RKO (cell line): ENCODE data around the gene CHI3L1.

Experiments
- DNase-seq: peaks from one replicate; pipeline ENCODE4 v3.0.0-alpha.2; 2016; ENCODE audit warnings: low spot score

CHI3L1 gene

DNA sequence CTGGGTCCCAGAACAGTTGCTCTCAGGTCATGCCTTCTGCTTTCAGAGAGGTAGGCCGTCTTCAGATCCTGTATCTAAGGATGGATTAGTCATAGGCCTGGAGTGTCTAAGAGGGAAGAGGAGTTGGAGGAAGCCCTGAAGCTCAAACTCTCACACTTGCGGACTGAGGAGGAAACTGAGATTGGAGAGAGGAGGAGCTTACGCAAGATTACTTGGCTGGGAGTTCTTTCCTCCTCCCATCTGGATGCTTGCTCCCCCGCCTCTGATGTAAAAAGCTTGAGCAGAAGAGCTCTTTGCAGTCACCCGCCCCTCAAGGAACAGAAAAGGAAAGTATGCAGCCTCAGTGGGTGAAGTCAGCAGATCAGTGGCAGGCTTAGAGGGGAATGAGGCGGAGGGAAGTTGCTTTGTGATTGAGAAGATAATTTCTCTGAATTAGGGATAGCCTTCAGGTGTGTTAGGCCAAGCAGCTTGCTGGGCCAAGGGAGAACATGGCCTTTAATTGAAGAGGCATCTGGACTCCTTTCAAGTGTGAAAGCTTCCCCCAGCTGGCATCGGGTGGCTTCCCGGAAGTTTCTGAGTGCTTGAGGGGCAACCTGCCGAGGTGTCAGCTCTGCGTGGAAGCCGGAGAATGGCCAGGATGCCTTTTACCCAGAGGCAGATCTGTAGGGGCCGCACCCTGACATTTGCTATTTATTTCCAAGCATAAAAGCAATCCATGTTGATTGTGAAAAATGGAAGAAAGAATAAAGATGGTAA lies 52.4 kb downstream of the CHI3L1 start:
- DNase-seq = no peak

DNA sequence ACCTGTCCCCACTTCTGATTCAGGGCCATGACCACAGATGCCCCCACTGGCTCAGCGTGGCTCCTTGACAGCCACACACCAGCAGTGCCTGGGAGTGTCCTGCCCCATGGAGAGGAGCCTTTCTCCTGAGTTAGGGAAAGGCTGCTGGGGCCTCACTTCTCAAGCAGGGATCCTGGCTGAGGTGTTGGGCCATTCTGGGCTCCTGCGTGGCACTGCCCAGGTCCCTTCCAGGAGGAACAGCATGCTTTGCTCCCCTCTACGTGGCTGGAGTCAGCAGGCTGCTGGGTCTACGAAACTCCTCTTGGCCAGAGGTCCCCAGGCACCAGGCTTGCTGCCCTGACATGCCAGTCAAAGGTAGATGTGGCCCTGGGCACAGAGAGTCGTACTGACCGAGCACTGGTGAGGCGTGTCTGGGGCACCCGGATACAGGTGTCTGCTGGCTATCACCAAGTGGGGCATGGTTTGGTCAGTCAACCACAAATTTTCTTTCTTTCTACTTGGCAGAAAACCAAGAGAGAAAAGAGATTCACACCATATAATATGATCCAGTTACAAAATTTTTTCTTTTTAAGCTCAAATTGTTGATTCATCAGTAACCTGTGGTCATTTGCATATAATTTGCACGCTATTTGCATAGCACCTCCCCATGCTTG lies 54.8 kb downstream of the CHI3L1 start:
- no peak for DNase-seq

DNA sequence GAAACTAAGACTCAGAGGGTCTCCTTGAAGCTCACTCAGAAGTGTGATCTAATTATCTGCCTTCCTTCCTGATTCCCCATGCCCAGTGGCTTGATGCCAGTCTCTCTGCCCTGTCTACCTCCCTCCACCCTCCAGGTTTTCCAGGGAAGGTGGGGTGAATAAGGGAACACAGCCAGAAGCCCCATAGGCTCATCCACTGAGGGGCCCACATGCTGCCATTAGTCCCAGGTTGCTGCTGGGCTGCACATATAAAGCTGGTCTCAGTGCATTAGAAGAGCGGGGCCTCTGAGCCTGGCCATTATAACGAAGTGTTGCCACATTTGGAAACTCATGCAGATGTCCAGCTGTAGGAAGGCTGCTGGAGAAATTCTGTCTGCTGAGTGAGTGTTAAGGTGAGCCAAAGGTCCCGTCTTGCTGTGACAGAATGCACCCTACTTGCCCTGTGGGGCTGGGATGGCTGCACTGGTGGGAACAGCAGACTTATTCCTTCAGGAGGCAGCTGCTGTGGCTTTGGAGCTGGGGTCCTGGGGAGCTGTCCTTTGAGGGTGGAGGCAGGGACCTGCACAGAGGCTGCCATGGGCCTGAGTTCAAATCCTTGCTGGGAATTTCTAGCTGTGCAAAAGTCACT lies 56.0 kb downstream of the CHI3L1 start:
- DNase-seq = no peak

DNA sequence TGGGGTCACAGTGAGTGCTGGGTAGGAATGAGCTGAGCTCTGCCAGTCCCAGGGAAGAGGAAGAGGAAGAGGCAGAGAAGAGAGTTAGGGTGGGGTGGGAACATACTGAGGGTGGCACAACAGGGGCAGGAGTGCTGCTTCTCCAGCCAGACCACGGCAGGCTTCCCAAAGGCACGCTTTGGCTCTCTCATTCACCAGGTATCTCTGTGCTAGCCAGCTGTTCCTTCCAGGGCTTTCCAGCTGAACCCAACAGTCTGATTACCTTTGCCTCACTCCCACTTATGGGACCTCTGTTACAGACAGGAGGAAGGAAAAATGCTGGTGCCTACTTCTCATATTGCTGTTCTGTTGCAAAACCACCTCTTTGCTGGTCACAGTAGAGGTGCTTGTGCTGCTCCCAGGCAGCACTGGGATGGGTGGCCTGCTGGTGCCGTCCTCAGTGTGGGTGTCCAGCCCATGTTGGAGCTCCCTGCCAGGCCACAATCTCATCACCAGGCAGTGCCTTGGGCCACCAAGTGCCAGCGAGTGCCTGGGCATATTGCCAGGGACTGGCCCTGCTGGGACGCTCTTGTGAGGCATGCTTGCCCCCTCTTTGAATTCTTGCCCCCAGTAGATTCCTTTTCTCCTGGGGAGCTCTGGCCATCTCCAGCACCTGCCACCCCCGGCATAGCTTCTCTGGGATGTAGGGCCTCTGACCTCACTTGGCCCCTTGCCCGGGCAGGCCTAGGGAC lies 56.8 kb downstream of the CHI3L1 start:
- DNase-seq = no peak
